Transverse colon (tissue), 4 donors: ENCODE data around the gene LMNA. TPM values are rescaled to one million over a fixed set of nuclear protein-coding genes. Genes with fewer than 3 reads are reported as not detected.

ENCODE experiments used
- DNase-seq: peaks from one replicate; pipeline ENCODE4 v3.0.0-alpha.2; 2019
- H3K27ac ChIP-seq, 4 donors: fragments of 200-600 bp; sonication (generic); 2 replicates each; pipeline ENCODE4 v1.5.1; 2016 to 2018; ENCODE audit warnings: inconsistent platforms in 4 of 4
- H3K27me3 ChIP-seq: fragments of 200-600 bp; sonication (generic); 2 replicates; pipeline ENCODE4 v1.5.1; 2017; ENCODE audit warnings: inconsistent platforms
- H3K36me3 ChIP-seq, 4 donors: fragments of 200-600 bp; sonication (generic); 2 replicates each; pipeline ENCODE4 v1.5.1; 2017 to 2019; ENCODE audit warnings: inconsistent platforms in 4 of 4
- H3K4me1 ChIP-seq, 4 donors: fragments of 200-600 bp; sonication (generic); 2 replicates each; pipeline ENCODE4 v1.5.1; 2017 to 2020; ENCODE audit warnings: inconsistent platforms in 4 of 4
- H3K4me3 ChIP-seq, 4 donors: fragments of 200-600 bp; sonication (generic); 1 replicate in 1 of 4; 2 replicates in 3 of 4; pipeline versions ENCODE4 v1.5.1 to v1.6.1; 2017 to 2019; ENCODE audit warnings: inconsistent platforms in 4 of 4
- H3K9me3 ChIP-seq, 2 donors: fragments of 200-600 bp; sonication (generic); 2 replicates each; pipeline ENCODE4 v1.5.1; 2017 to 2019; ENCODE audit warnings: inconsistent platforms in 2 of 2
- CTCF ChIP-seq, 5 experiments: fragments of 200-600 bp in 3 of 5; fragments of 450-650 bp in 2 of 5; sonication (generic) in 3 of 5; IDR thresholded peaks; 1 replicate in 2 of 5; 2 replicates in 3 of 5; pipeline ENCODE4 v1.5.1; 2016 to 2017; ENCODE audit warnings: antibody characterized with exemption in 5 of 5, inconsistent platforms in 3 of 5, mild to moderate bottlenecking in 2 of 5, moderate library complexity in 1 of 5
- EP300 ChIP-seq: sonication (generic); formaldehyde crosslinking; IDR thresholded peaks from one replicate; pipeline ENCODE4 v1.6.1; 2017; ENCODE audit warnings: antibody characterized with exemption, low read depth
- POLR2A ChIP-seq: fragments of 450-650 bp; IDR thresholded peaks from one replicate; pipeline ENCODE4 v1.6.1; 2016; ENCODE audit warnings: antibody characterized with exemption, mild to moderate bottlenecking, moderate library complexity
- POLR2AphosphoS5 ChIP-seq, 3 donors: sonication (generic); formaldehyde crosslinking; IDR thresholded peaks; one replicate each; pipeline ENCODE4 v1.6.1; 2016; ENCODE audit warnings: antibody characterized with exemption in 3 of 3
- WGBS, 2 donors: methylation state at CpG; one replicate each; pipeline ENCODE4 v1.1.5; 2018; ENCODE audit warnings: low coverage in 1 of 2; 5-methylcytosine and 5-hydroxymethylcytosine counted together
- in situ Hi-C, 4 donors: fragments of 200-750 bp; cut with MboI; loops; one replicate each; pipeline versions ENCODE4 v1.15.0 to v1.15.1; 2017; ENCODE audit warnings: low sequenced_read_pairs in 3 of 4, low pct_ligation_motif_present in 1 of 4, low pct_unique_long_range_greater_than_20kb in 1 of 4
- intact Hi-C: fragments of 100-400 bp; cut with DNase I; formaldehyde crosslinking; loops from one replicate; pipeline ENCODE4 v1.15.1; 2023; ENCODE audit warnings: low total_unique reads
- total RNA-seq, 4 donors: library from RNA; depleted of rRNA; stranded (reverse); fragments of >200 nt; gene quantifications; one replicate each; pipeline ENCODE4 v1.1.0, GENCODE V29; 2016

The LMNA gene
- total RNA-seq, 4 donors from 2014 or later: 300 to 999 (median 324) TPM

GRCh38 chr1:156102633-156103511 is 11.6 kb upstream of the LMNA start:
- DNase-seq: no peak
- Histone ChIP-seq H3K27me3 (no peaks in the 10 kb centered on the region), H3K27ac (peak overlapping the region; percentile 91 to 97 (median 94)), H3K9me3 (no peaks in the 10 kb centered on the region), H3K4me3 (no peak overlapping the region), H3K4me1 (peaks cover 39 to 79% (median 64%) of the 10 kb centered on the region in 4 donors), H3K36me3 (no peaks in the 10 kb centered on the region)
- intact Hi-C loops: no loop called here
- in situ Hi-C loops: no loop called here
- 55 to 77% methylated on average over 2 to 16 of the region's 16 CpGs for WGBS, 2 donors
- TF ChIP-seq POLR2AphosphoS5 (IDR thresholded peaks at IDR 0.05) (no peak), POLR2A (no peak), EP300 (no peak), CTCF (IDR thresholded peaks at IDR 0.05) (no peak)

GRCh38 chr1:156103521-156103947 is 11.0 kb upstream of the LMNA start:
- Histone ChIP-seq H3K4me3 (no peak overlapping the region), H3K36me3 (no peaks in the 10 kb centered on the region), H3K27me3 (no peaks in the 10 kb centered on the region), H3K4me1 (peaks cover 39 to 79% (median 64%) of the 10 kb centered on the region in 4 donors), H3K9me3 (no peaks in the 10 kb centered on the region), H3K27ac (peak overlapping the region; percentile 91 to 97 (median 94))
- intact Hi-C loops (no loop called here), in situ Hi-C loops (no loop called here)
- no peak for TF ChIP-seq POLR2A
- peak; percentile 10 to 54 (median 30) for TF ChIP-seq POLR2AphosphoS5 (IDR thresholded peaks at IDR 0.05)
- TF ChIP-seq CTCF (IDR thresholded peaks at IDR 0.05): no peak
- TF ChIP-seq EP300: no peak
- 57% methylated on average over 9 of the region's 9 CpGs; no CpG with 5 or more reads in 1 of the 2 donors for WGBS, 2 donors
- DNase-seq: peak; percentile 44

GRCh38 chr1:156104065-156104810 is 10.3 kb upstream of the LMNA start:
- Histone ChIP-seq H3K36me3 (no peaks in the 10 kb centered on the region), H3K4me3 (no peak overlapping the region), H3K27me3 (no peaks in the 10 kb centered on the region), H3K4me1 (peaks cover 39 to 77% (median 64%) of the 10 kb centered on the region in 4 donors), H3K27ac (peak overlapping the region; percentile 91 to 97 (median 94)), H3K9me3 (no peaks in the 10 kb centered on the region)
- peak; percentile 79 for DNase-seq
- peak; percentile 30 for TF ChIP-seq POLR2A
- peak; percentile 44 to 52 (median 51) for TF ChIP-seq POLR2AphosphoS5 (IDR thresholded peaks at IDR 0.05)
- TF ChIP-seq EP300: no peak
- TF ChIP-seq CTCF (IDR thresholded peaks at IDR 0.05): no peak
- 13 to 36% methylated on average over 3 to 15 of the region's 15 CpGs for WGBS, 2 donors
- intact Hi-C loops: loop anchor here (2.0 kb wide), 1 partner anchor 19 kb away; no protein-coding TSS in a partner anchor
- in situ Hi-C loops: no loop called here
